ENCODE data around the gene SEC63. TPM values are rescaled to one million over a fixed set of nuclear protein-coding genes. Genes with fewer than 3 reads are reported as not detected.

Gene SEC63
- total RNA-seq, 1 experiment from 2014 or later: 124 TPM

DNA sequence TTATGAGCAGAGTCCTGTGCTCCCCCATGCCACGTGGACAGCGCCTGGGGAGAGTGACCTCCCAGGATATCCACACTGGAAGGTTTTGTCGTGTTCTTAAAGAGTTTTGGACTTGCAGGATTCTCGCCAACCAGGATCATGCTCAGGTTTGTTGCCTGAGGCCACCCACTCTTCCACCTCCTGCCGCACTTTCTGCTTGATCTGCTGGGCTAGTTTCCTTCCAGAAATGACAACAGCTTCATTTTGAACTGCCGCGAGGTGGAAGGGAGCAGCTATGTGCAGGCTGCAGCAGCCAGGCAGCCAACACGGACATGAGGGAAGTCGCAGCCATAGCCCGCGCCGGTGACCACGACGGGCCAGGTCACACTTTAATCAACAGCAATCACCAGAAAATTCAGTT is 27.7 kb upstream of the SEC63 start:
- Mint-ChIP-seq H3K27me3 (ENCODE audit: insufficient read depth, unreplicated experiment) (no peaks in the 10 kb centered on the region), H3K4me1 (ENCODE audit: low read depth, unreplicated experiment) (peaks cover 12% of the 10 kb centered on the region), H3K36me3 (ENCODE audit: insufficient read depth, unreplicated experiment) (no peaks in the 10 kb centered on the region), H3K4me3 (ENCODE audit: unreplicated experiment) (no peak overlapping the region), H3K9me3 (ENCODE audit: unreplicated experiment) (no peaks in the 10 kb centered on the region), H3K27ac (ENCODE audit: unreplicated experiment) (no peak overlapping the region)
- Histone ChIP-seq H3K4me1 (peaks cover 9% of the 10 kb centered on the region; the same call in 1 of the 2 replicates), H3K36me3 (ENCODE audit: control insufficient read depth, insufficient read depth, low read length) (no peaks in the 10 kb centered on the region), H3K9me3 (no peaks in the 10 kb centered on the region), H3K4me3 (ENCODE audit: low read depth, low read length) (no peak overlapping the region), H3K27me3 (replicated peaks; ENCODE audit: control insufficient read depth, insufficient read depth, low read length) (no peaks in the 10 kb centered on the region)
- DNase-seq: no peak
- no TSS peak for BruUV-seq (replicated peaks)
- intact Hi-C loops (cut with micrococcal nuclease; ENCODE audit: unreplicated experiment): no loop called here
- CTCF ChIA-PET: no interaction called here
- POLR2A ChIA-PET: no interaction called here
- TF ChIP-seq CTCF (IDR thresholded peaks at IDR 0.05; ENCODE audit: insufficient read depth in 1 of 2, low read depth in 1 of 2, low read length in 1 of 2, severe bottlenecking in 1 of 2, unreplicated experiment in 1 of 2): no peak

DNA sequence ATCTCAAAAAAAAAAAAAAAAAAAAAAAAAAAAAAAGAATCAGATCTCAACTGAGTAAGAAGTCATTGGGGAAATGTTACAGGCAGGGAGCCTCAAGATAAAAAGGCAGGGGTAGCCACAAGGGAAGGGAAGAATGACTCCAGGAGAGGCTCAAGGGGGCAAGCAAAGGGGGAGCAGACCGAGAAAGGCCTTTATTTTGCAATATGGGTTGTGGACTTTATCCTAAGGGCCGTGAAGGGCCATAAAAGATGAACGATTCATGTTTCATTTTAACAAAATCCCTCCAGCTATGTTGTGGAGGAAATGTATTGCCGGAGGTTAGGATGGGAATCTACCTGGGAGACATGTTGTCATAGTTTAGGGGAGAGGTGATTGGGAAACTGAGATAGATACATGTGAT is 25.8 kb upstream of the SEC63 start:
- Histone ChIP-seq H3K27me3 (replicated peaks; ENCODE audit: control insufficient read depth, insufficient read depth, low read length) (no peaks in the 10 kb centered on the region), H3K36me3 (ENCODE audit: control insufficient read depth, insufficient read depth, low read length) (no peaks in the 10 kb centered on the region), H3K4me3 (ENCODE audit: low read depth, low read length) (no peak overlapping the region), H3K4me1 (peaks cover 9% of the 10 kb centered on the region; the same call in 1 of the 2 replicates), H3K9me3 (no peaks in the 10 kb centered on the region)
- Mint-ChIP-seq H3K27me3 (ENCODE audit: insufficient read depth, unreplicated experiment) (no peaks in the 10 kb centered on the region), H3K9me3 (ENCODE audit: unreplicated experiment) (no peaks in the 10 kb centered on the region), H3K4me3 (ENCODE audit: unreplicated experiment) (no peak overlapping the region), H3K27ac (ENCODE audit: unreplicated experiment) (no peak overlapping the region), H3K4me1 (ENCODE audit: low read depth, unreplicated experiment) (no peaks in the 10 kb centered on the region), H3K36me3 (ENCODE audit: insufficient read depth, unreplicated experiment) (no peaks in the 10 kb centered on the region)
- intact Hi-C loops (cut with micrococcal nuclease; ENCODE audit: unreplicated experiment): loop anchor here (5.0 kb wide), 1 partner anchor 48 kb away; no protein-coding TSS in a partner anchor
- no peak for DNase-seq
- TF ChIP-seq CTCF (IDR thresholded peaks at IDR 0.05; ENCODE audit: insufficient read depth in 1 of 2, low read depth in 1 of 2, low read length in 1 of 2, severe bottlenecking in 1 of 2, unreplicated experiment in 1 of 2): no peak
- no TSS peak for BruUV-seq (replicated peaks)
- POLR2A ChIA-PET: interaction anchor here (0.6 kb wide), 1 partner anchor 26 kb away, joined by 6 read pairs; the partner anchor contains the start of gene SEC63
- CTCF ChIA-PET: no interaction called here

DNA sequence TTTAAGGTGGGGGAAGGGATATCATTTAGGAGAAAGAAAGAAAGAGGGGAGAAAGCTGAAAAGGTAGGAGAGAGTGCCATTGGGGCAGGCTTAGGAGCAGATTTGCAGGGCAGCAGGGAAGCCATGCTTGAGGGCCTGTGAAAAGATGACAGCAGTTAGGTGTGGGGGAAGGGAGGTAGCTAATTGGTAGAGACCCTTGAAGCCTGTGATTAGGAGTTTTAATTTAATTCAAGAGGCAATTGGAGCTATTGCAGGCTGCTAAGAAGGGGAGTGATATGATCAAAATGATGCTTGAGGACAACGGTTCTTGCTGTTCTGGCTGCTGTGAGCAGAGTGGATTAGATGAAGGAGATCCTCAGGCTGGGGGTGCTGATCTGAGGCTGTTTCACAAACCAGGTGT is 24.5 kb upstream of the SEC63 start:
- Histone ChIP-seq H3K9me3 (no peaks in the 10 kb centered on the region), H3K27me3 (replicated peaks; ENCODE audit: control insufficient read depth, insufficient read depth, low read length) (no peaks in the 10 kb centered on the region), H3K4me3 (ENCODE audit: low read depth, low read length) (no peak overlapping the region), H3K36me3 (ENCODE audit: control insufficient read depth, insufficient read depth, low read length) (no peaks in the 10 kb centered on the region), H3K4me1 (0 out of 2 replicates have a peak, but pooled peaks cover under 1% of the 10 kb centered on the region)
- Mint-ChIP-seq H3K36me3 (ENCODE audit: insufficient read depth, unreplicated experiment) (no peaks in the 10 kb centered on the region), H3K27me3 (ENCODE audit: insufficient read depth, unreplicated experiment) (no peaks in the 10 kb centered on the region), H3K4me1 (ENCODE audit: low read depth, unreplicated experiment) (no peaks in the 10 kb centered on the region), H3K4me3 (ENCODE audit: unreplicated experiment) (no peak overlapping the region), H3K27ac (ENCODE audit: unreplicated experiment) (no peak overlapping the region), H3K9me3 (ENCODE audit: unreplicated experiment) (no peaks in the 10 kb centered on the region)
- BruUV-seq (replicated peaks): no TSS peak
- ChIA-PET CTCF (no interaction called here), POLR2A (no interaction called here)
- intact Hi-C loops (cut with micrococcal nuclease; ENCODE audit: unreplicated experiment): loop anchor here (5.0 kb wide), 1 partner anchor 50 kb away; no protein-coding TSS in a partner anchor
- DNase-seq: no peak
- no peak for TF ChIP-seq CTCF (IDR thresholded peaks at IDR 0.05; ENCODE audit: insufficient read depth in 1 of 2, low read depth in 1 of 2, low read length in 1 of 2, severe bottlenecking in 1 of 2, unreplicated experiment in 1 of 2)
